ENCODE results near the gene FBXL20. TPM values are rescaled to one million over a fixed set of nuclear protein-coding genes. Genes with fewer than 3 reads are reported as not detected.

Gene FBXL20
- total RNA-seq, 1 experiment from 2014 or later, result 9.2 TPM

DNA sequence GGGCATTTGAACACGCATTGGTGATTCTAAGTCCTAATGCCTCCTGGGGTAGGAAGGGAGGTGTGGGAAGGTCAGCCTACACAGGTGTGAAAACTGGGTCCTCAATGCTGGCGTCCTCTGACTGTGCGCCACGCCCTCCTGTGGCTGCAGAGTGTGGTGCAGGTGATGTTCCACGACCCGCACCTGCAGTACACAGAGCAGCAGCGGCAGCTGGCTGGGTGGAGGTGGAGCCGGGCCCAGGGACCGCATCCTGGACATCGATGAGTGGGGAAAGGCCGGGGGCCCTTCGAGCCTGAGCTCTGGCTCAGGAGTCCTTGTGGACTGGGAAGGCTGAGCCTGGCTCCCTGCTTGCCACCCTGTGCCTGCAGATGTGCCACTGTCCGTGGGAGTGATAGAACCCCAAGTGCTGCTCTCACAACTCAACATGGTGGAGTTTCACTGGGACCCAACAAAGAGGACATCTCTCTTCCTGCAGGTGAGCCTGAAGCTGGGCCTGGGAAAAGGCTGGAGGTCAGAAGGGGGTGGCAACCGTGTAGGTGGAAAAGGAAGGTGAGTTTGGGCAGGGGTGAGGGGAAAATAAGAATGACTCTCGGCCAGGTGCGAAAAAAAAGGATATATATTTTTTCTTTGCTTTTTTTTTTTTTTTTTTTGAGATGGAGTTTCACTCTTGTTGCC, 161.6 kb downstream of the FBXL20 start:
- in situ Hi-C loops (cut with HindIII; ENCODE audit: low pct_unique_long_range_greater_than_20kb, low sequenced_read_pairs), result no loop called here
- DNase-seq (ENCODE audit: low read depth), result no peak

DNA sequence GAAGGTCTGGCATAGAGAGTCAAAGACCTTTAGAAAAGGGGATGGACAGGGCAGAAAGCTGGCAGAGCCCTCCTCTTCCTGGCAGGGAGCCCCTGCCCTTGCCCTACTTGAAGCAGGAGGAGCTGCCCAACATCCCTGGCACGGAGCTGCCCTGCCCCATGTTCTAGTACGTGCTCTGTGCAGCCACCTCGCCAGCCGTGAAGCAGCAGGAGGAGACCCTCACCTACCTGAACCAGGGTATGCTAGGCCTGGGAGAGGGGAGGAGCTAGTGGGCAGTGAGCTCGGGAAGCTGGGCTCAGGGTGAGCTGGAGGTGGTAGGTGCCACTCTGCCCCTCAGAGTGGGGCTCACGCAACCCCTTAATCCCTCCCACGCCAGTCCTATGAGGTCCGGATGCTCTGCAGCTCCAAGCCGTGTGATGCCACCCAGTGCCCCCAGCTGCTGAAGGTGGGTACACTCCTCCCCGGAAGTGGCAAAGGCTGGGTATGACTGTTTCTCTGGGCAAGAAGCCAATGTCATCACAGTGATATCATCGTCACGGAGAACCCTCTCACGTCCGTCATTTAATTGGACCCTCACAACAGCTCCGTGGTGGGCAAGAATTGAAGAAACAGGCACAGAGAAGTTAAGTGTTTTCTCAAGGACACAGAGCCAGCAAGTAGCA, 163.0 kb downstream of the FBXL20 start:
- in situ Hi-C loops (cut with HindIII; ENCODE audit: low pct_unique_long_range_greater_than_20kb, low sequenced_read_pairs), result no loop called here

GRCh38 chr17:39237586-39237985, 163.8 kb downstream of the FBXL20 start:
- in situ Hi-C loops (cut with HindIII; ENCODE audit: low pct_unique_long_range_greater_than_20kb, low sequenced_read_pairs), result no loop called here
- DNase-seq (ENCODE audit: low read depth), result no peak

More for the DNA sequence above, 163.0 kb downstream of the FBXL20 start:
- DNase-seq (ENCODE audit: low read depth), result peak; percentile 72

DNA sequence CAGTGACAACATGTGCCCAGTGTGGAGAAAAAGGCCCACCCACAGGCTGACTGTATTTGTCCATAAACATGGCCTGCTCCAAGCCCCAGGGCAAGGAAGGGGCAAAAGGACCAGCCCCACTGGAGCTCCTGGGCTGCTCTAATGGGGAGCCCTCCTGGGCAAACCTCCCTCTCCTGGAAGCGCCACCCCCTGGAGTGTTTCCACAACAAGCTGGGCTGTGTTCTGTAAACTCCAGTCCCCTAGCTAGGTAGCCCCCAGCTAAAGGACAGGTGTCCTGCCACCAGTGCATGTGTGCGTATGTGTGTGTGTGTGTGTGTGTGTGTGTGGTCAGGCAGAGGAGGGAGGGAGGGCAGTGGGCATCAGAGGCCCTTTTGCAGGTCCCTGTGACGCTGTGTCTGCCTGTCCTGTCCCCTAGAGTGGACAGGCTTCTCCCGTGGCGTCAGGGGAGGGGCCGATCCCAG, 164.4 kb downstream of the FBXL20 start:
- DNase-seq (ENCODE audit: low read depth), result no peak
- in situ Hi-C loops (cut with HindIII; ENCODE audit: low pct_unique_long_range_greater_than_20kb, low sequenced_read_pairs), result no loop called here

DNA sequence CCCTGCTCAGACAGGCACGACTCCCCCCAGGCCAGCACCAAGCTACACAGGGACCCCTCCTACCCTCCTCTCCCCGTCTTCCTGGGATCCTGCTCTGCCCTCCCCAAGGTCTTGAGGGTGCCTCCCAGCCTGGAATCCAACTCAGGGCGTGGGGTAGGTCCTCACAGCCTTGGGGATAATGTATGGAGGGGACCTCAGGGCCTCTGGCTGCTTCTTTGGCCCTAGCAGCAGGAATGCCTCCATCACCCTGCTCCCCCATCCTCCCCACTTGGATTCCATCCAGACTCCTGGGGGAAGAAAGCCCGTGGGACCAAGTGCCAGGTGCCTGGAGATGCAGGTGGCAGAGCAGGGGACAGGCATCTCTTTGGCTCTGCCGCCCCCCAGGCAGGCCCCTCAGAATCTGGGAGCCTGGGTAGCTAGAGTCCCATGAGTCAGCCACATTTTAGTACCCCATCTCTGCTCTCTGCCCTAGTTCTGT, 164.9 kb downstream of the FBXL20 start:
- in situ Hi-C loops (cut with HindIII; ENCODE audit: low pct_unique_long_range_greater_than_20kb, low sequenced_read_pairs), result no loop called here
- DNase-seq (ENCODE audit: low read depth), result no peak

GRCh38 chr17:39235555-39236449, 165.6 kb downstream of the FBXL20 start:
- peak; percentile 33 for DNase-seq (ENCODE audit: low read depth)
- in situ Hi-C loops (cut with HindIII; ENCODE audit: low pct_unique_long_range_greater_than_20kb, low sequenced_read_pairs), result no loop called here

DNA sequence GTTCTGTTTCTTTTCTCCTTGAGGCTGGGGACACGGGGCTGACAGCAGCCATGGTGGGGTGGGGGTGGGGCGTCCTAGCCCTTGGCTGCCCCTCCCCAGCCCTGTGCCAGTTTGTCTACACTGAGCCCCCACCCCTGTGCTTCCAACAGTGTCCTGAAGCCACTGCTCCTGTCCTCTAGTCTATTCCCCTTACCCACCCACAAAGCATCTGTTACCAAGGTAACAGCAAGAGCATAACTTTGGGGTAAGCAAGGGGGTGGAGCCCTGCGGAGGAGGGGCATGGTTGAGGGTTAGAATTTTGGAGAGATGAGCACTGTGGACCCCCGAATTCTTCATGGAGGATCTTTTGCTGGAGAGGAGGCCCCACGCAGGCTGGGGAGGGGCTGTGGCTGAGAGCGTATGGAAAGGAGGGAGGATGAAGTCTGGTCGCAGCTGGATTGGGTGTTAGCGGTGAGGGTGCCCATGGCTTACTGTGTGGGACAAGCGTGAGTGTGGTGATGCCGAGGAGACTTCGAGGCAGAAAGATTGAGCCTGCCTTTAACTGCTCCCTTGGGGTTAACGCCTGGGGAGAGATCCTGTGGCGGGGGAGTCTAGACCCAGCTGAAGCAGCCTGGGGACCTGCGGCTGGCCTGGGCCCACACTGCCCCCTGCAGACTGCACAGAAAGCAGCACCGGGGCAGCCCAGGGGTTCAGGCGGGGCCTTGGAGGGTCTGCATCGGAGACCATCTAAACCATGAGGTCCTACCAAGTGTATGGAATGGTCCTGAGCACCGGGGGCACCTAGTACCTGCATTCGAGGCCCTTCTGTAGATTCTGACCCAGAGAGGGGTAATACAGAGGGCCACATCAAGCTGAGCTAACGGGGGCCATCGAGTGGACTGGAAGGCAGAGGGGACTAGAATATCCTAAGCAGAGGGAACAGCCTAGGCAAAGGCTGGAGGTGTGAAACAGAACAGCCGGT, 169.6 kb downstream of the FBXL20 start:
- in situ Hi-C loops (cut with HindIII; ENCODE audit: low pct_unique_long_range_greater_than_20kb, low sequenced_read_pairs), result no loop called here
- DNase-seq (ENCODE audit: low read depth), result no peak

DNA sequence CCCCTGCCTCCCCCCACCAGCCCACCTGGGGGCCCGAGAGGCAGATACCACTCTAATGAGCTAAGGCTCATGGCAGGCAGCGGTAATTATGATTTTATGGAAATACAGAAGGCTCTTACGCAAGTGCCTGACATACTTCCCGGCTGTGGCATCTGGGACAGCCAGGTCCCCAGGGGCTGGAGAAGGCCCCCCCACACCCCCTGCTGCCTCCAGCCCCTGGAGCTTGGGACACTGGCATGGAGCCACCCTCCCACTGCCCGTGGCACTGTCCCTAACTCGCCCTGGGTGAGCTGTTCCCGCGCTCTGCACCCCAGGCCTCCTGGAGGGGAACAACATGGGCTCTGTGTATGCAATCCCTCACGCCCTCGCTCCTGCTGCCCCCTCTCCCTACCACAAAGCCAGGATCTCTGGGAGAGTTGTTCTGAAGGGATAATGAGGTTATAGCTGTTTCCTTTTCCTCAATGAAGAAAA, 170.3 kb downstream of the FBXL20 start:
- in situ Hi-C loops (cut with HindIII; ENCODE audit: low pct_unique_long_range_greater_than_20kb, low sequenced_read_pairs), result no loop called here
- DNase-seq (ENCODE audit: low read depth), result no peak

GRCh38 chr17:39230361-39230760, 171.1 kb downstream of the FBXL20 start:
- in situ Hi-C loops (cut with HindIII; ENCODE audit: low pct_unique_long_range_greater_than_20kb, low sequenced_read_pairs), result no loop called here

DNA sequence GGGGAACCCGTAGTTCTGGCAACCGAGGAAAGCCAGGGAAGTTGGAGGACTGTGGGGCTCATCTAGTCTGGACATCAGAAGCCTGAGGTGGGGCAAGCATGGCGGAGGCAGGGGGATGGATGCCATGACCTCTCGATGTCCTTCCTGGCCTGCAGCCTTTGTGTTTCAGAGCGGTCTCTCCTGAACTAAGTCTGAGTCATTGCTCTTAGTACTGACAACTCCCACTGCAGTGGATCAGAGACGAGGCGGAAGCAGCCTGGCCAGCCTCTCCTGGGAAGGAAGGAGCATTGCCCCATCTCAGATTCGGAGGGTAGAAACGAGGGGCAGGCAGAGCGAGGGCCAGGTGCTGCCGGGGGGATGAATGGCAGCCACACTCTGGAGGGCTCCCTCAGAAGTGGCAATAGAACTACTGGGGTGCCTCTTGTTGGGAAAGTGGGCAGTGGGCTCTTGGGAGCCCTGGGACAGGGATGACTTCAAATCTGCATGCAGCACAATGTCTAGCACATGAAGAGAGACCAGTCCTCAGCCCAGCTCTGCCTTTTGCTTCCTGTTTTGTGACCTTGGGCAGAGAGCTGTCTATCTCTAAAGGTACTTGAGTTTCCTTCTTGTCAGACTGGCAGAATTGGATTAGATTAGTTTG, 172.0 kb downstream of the FBXL20 start:
- no peak for DNase-seq (ENCODE audit: low read depth)
- in situ Hi-C loops (cut with HindIII; ENCODE audit: low pct_unique_long_range_greater_than_20kb, low sequenced_read_pairs), result no loop called here

More at GRCh38 chr17:39230361-39230760, 171.1 kb downstream of the FBXL20 start:
- no peak for DNase-seq (ENCODE audit: low read depth)

GRCh38 chr17:39227364-39227919, 174.0 kb downstream of the FBXL20 start:
- no peak for DNase-seq (ENCODE audit: low read depth)
- in situ Hi-C loops (cut with HindIII; ENCODE audit: low pct_unique_long_range_greater_than_20kb, low sequenced_read_pairs), result no loop called here

DNA sequence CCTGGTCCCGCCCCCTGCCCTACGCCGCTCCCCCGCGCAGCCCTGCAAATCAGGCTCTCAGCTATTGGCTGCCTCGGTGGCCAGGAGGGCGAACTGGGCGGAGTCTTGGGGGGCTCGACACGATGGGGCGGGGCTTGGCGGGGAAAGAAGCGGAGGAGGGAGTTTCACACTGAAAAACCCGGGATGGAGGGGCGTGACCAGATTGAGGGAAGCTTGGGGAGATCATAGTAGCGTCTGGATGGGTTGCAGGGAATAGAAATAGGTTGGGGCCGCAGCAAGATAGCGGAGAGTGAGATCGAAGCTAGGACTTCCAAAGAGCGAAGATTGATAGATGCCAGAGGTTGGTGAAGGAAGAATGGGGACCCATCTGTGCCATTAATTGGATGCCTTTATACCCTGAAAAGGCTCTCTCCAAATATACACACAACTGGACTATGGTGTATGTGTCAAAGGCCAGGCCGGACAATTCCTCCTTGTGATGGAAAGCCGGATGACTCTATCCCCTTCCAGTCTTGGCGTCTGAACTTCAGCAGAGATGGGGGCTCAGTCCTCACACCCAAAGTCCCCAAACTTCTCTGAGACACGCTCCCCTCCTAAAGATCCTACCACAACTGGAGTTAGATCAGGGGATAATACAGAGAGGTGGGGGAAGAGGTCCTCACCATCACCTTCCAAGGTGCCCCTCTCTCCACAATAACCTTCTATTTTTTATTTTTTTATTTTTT, 175.3 kb downstream of the FBXL20 start:
- DNase-seq (ENCODE audit: low read depth), result peak; percentile 69
- in situ Hi-C loops (cut with HindIII; ENCODE audit: low pct_unique_long_range_greater_than_20kb, low sequenced_read_pairs), result no loop called here

- in situ Hi-C loops (cut with HindIII; ENCODE audit: low pct_unique_long_range_greater_than_20kb, low sequenced_read_pairs), result no loop called here
- no peak for DNase-seq (ENCODE audit: low read depth)
These were observed 176.0 kb downstream of the FBXL20 start, which contains the start of gene STAC2 for GRCh38 chr17:39225308-39225958. Gene STAC2, minus strand, starts transcription at chr17:39225945. Its CDS starts 443 bp downstream, at chr17:39225502.

DNA sequence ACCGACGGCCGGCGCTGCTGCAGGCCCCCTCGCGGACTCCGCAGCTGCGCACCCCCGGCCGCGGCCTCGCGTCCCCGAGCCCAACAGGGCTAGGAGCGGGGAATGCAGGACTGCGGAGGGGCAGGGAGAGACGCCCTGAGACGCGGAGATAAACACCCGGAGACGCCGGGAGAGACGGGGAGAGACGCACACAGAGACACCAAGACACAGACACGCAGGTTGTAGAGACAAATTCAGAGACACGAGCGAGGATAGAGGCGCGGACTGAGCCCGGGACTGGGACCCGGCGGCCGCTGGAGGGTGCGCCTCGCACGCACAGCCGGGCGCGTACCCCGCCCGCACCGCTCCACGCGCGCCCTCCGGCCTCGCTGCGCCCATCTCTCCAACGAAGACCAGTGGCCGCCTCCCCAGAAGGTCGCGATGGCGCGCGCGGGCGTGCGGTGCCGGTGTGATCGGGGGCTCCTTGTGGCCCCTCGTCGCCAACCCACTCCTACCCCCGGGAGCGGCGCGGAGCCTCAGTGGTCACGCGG, 176.6 kb downstream of the FBXL20 start:
- DNase-seq (ENCODE audit: low read depth), result no peak
- in situ Hi-C loops (cut with HindIII; ENCODE audit: low pct_unique_long_range_greater_than_20kb, low sequenced_read_pairs), result no loop called here

DNA sequence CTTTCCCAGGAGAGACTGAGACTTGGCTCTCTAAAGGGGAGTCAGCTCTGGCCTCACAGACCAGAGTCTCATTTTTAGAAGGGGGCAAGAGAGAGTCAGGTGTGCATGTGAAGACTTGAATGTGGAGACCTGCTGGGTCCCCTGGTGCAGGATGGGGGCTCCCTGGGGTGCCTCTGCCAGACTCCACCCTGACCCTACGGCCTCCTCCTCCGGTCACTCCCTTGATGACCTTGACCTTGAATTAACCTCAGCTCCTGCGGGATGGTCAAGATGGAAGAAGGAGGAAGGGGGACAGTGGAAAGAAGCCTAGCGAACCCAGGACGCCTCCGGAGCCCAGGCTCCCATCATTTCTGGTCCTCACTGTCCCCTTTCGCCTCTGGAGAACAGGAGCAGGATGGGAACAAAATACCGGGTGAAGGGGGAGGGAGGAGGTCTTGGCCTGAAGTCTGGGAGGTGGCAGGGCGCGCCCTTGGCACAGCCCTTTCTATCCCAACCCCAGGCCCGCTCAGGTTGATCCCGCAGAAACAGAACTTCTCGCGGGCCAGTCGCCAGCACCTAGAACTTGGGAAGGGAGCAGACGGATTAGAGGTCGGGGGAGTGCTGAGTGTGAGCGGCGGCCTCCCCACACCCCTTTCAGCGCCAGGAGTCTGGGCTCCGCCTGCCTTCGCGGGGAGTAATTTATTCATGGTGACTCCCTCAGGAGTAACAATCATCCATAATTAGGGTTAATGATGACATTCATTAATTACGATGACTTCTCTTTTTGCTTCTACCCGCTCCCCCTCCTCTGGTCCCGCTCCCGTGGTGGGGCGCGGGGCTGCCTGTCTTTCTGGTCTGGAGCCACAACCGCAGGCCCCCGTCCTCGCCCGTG, 177.3 kb downstream of the FBXL20 start:
- in situ Hi-C loops (cut with HindIII; ENCODE audit: low pct_unique_long_range_greater_than_20kb, low sequenced_read_pairs), result no loop called here
- no peak for DNase-seq (ENCODE audit: low read depth)
